GM06990 (cell line): ENCODE results near the gene RNASEH2A.
A peak's percentile ranks its signal among the peaks of the same experiment; 100 is the strongest.

ENCODE experiments used
- DNase-seq: peaks from one replicate; pipeline ENCODE4 v3.0.0-alpha.2; 2011; ENCODE audit not compliant: insufficient read length; ENCODE audit errors: extremely low read depth
- H3K27me3 ChIP-seq: replicated peaks from 2 replicates; pipeline ENCODE4 v1.6.0; 2011; ENCODE audit warnings: low read length; ENCODE audit not compliant: control insufficient read depth, insufficient read depth
- H3K36me3 ChIP-seq: 2 replicates; pipeline ENCODE4 v1.5.1; 2011; ENCODE audit warnings: low read length; ENCODE audit not compliant: control insufficient read depth, insufficient read depth
- H3K4me3 ChIP-seq: replicated peaks from 2 replicates; pipeline ENCODE4 v1.5.1; 2011; ENCODE audit warnings: low read depth, mild to moderate bottlenecking, control low read depth, low read length
- CTCF ChIP-seq: IDR thresholded peaks from 2 replicates; pipeline ENCODE4 v1.5.1; 2011; ENCODE audit warnings: low read length, control low read depth, mild to moderate bottlenecking, inconsistent platforms; ENCODE audit not compliant: insufficient read depth, poor library complexity, severe bottlenecking

Gene RNASEH2A

GRCh38 chr19:12784394-12784870 lies 22.0 kb upstream of the RNASEH2A start:
- Histone ChIP-seq H3K4me3 (no peak overlapping the region), H3K36me3 (no peaks in the 10 kb centered on the region), H3K27me3 (no peaks in the 10 kb centered on the region)
- TF ChIP-seq CTCF = no peak
- DNase-seq = no peak

GRCh38 chr19:12784871-12785430 lies 21.4 kb upstream of the RNASEH2A start:
- peak; percentile 53 for DNase-seq
- Histone ChIP-seq H3K27me3 (no peaks in the 10 kb centered on the region), H3K36me3 (no peaks in the 10 kb centered on the region), H3K4me3 (no peak overlapping the region)
- TF ChIP-seq CTCF = no peak

GRCh38 chr19:12785431-12786031 lies 20.9 kb upstream of the RNASEH2A start:
- peak; percentile 47 for DNase-seq
- no peaks in the 10 kb centered on the region for H3K36me3 ChIP-seq
- TF ChIP-seq CTCF = no peak
- no peaks in the 10 kb centered on the region for H3K27me3 ChIP-seq
- no peak overlapping the region for H3K4me3 ChIP-seq

- Histone ChIP-seq H3K27me3 (no peaks in the 10 kb centered on the region), H3K36me3 (no peaks in the 10 kb centered on the region), H3K4me3 (no peak overlapping the region)
- DNase-seq = peak; percentile 57
- TF ChIP-seq CTCF = no peak
Observed at GRCh38 chr19:12786141-12786870, 20.1 kb upstream of the RNASEH2A start.

- Histone ChIP-seq H3K36me3 (no peaks in the 10 kb centered on the region), H3K27me3 (no peaks in the 10 kb centered on the region), H3K4me3 (no peak overlapping the region)
- TF ChIP-seq CTCF = no peak
- no peak for DNase-seq
Observed at GRCh38 chr19:12786952-12787351, 19.4 kb upstream of the RNASEH2A start.
